Measurements from ENCODE around the gene C2orf76.
A peak's percentile ranks its signal among the peaks of the same experiment; 100 is the strongest.
"Not testable (repeated sequence)": the region's sequence is repeated elsewhere in the genome, so short reads cannot be mapped to it uniquely, and the experiment has no call there.

The C2orf76 gene
- total RNA-seq: 4.8 to 10.9 (median 8.1) reads per million in 17 experiments

DNA sequence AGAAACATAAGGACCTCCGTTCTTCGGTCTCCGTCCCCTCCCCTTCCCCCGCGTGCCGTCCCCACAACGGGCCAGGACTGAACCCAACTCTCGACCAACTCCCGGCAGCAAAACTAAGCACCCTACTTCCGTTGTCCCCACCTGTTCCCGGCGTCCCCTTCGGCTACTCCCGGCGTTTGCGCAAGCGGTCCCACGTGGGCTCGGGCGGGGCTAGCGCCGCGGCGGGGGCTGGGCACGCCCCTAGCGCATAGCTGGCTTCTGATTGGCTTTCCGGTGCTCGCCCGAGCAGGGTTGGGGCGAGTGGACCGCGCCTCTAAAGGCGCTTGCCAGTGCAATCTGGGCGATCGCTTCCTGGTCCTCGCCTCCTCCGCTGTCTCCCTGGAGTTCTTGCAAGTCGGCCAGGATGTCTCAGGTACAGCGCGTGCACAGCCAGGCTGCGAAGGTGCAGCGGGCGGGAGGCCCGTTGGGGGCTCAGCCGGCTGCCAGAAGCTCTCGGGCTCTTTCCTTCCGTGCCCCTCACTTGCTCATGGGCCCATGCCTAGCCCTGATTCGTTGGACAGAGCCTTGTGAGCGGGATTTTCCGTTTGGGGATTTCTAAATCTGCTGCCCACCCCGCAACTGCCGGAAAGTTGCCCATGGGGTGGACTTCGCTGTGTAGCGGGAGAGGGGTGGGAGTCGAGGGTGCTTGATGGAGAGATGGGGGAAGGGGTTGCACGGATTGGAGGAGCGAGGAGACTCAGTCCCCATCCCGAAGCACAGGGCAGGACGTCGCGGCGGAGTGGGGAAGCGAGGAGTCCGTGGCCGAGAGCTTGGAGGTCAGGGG, at the start of gene C2orf76, which contains the start of gene DBI:
Gene C2orf76, minus strand, starts transcription at position 186 of the 823 bp plus-strand sequence. CDS start 26,875 bp downstream, outside the sequence.
Gene DBI, plus strand, starts transcription at position 329 of the 823 bp plus-strand sequence. Its CDS starts 75 bp downstream, at position 404.
- peak; percentile 98 to 99 (median 98) for DNase-seq

DNA sequence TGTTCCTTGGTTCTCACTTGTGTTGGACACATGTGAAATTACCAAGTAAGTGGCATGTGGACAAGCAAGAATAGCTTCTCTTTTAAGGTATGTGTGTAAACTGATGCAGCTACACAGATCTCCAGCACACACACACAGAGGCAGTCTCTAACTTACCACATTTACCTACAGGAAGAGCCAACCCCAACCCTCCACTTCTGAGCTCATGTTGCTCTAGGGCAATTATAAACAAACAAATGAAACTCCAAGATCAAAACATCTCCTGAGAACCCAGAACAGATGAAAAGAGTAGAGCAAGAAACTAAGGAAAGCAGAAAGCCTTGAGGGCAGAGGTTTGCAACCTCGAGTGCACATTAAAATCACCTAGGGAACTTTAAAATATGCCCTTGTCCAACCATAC, 49.0 kb upstream of the C2orf76 start:
- DNase-seq: no peak

DNA sequence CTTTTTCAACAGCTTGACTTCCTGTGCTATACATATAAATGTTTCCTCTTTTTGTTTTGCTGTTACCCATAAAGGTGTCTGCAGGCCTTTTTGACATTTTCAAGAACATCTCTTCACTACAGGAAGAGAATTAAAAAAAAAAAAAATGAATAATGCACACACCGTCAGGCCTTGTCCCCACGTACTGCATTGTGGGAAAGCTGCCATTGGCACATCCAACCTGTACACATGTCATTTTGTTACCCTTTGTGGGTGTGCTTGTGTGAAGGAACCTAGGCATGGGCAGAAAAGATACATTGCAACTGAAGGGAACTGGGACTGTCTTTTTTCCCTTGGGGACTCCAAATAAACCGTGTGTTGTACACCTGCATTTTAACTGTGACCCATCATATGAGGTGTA, 48.3 kb upstream of the C2orf76 start:
- no peak for DNase-seq

DNA sequence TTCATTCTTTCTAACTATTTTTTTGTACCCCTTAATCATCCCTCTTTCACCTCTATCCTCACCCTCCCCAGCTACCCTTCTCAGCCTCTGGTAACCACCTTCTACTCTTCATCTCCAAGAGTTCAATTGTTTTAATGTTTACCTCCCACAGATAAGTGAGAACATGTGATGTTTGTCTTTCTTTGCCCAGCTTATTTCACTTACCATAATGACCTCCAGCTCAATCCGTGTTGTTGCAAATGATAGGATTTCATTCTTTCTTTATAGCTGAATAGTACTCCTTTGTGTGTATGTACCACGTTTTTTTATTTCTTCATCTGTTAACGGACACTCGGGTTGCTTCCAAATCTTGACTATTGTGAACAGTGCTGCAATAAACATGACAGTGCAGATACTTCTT, 42.9 kb upstream of the C2orf76 start:
- DNase-seq: no peak

DNA sequence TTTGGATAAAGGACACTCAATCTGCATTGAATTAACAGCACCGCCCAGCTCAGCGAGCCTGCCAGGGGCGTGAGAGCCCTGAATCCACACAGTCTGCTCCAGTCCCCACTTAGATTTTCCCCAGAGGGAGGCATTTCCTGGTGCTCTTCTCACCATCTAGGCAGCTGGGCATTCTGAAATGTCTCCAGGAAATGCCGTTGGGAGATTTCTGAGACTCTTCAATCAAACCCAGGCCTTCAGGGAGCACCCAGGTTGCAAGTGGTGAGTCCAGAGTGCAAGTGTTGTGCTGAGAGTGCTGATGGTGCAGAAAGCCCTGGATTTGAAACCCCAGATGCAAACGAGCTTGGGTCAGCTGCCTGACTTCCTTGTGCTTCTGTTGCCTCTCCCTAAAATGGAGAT, 41.6 kb upstream of the C2orf76 start:
- DNase-seq: peak in 3 of 4 experiments; percentile 37 to 69 (median 49)

DNA sequence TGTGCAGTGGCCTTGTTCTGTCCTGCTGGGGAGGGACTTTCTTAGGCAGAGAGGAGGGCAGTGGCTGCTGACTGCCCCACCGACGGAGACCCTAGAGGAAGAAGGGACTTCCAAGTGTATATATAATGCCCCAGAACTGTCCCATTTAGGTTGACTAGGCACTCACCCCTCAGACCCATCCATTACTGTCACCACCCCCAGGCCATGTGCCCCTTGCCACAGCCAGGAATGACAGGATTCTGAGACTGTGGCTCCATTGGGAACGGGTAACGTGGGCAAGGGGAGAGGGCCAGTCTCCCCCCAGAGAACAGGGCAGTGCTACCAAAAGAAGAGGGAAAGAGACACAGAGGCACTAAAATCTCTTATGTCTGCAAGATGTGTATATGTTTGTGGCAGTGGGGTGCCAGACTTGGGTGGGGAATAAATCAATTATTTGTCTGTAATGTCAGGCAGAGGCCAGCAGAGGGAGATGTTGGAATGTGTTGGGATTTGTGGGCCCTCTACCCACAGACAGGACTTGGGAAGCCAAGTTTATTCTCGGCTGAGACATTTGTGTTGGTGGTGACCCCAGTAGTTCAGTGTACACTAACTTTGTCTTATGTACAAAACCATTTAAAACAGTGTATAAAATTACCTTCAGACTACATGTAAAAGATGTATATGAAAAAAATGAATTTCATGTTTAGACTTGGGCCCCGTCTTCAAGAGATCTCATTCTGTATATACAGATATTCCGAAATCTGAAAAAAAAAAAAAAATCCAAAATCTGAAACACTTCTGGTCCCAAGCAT, 41.0 kb upstream of the C2orf76 start:
- peak; percentile 73 to 84 (median 78) for DNase-seq

DNA sequence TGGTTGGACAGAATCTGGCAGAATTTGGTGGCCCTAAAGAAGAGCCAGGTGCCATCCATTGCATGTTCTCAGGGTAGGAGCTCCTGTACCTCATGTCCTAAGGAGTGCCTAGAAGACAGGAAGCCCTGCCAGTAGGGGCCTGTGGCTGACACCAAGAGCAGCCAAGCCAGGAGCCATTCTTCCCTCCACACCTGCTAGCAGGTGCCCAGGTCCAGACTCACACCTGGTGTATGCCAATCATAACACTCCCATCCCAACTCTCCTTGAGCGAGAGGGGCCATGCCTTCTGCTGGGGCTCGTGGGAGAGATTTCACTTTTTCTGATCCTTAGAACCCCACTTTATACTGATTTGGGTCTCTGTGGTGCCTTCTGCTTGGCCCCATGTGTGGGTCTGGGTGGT, 38.5 kb upstream of the C2orf76 start:
- no peak for DNase-seq

DNA sequence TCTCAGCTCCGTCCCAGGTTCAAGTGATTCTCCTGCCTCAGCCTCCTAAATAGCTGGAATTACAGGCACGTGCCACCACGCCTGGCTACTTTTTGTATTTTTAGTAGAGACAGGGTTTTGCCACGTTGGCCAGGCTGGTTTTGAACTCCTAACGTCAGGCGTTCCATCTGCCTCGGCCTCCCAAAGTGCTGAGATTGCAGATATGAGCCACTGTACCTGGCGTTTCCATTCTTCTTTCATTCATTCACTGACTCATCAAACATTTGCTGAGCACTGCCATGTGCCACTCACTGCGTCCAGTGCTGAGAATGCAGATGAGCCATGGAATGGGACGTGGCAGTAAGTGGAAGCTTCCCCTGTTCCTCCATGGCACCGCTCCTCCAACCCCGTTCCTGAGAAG, 37.0 kb upstream of the C2orf76 start:
- DNase-seq: not testable (repeated sequence)

DNA sequence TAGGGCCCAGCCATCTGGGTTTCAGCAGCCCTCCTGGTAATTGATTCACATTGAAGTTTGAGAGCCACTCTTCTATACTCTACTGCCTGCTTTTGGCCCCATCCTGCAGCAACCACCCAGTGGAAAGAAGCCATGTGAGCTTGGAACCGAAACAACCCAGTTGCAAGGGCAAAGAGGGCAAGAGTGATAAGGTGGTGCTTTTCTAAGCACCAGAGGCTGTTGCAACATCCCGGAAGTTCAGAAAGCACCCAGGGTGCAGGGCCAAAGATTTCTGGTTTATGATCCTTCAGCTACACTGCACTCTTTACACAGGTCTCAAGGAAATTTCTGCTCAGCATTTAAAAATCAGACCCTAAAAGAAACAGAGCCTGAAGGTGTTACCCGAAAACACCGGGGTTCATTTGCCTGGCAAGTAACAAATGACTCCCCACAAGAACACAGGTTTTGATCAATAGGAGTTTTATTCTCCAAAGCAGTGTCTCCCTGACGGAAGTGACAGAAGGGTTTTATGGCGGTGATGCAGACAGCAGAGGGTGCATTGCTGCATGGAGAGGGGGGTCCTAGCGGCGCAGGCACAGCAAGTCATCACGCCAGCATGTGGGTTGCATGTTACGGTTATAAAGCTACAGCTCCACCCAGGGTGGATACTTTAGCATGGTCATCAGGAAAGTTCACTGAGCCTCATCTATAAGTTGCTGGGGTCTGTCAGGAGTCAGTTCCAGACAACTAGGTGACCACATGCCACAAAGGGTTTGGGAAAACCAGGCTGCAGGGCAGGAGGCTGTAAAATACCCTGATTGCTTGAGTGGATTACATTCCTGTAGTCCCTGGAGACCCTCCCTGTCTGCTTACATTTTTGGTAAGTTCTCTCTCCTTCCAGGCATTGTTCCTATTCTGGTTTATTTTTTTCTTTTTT, 36.3 kb upstream of the C2orf76 start:
- DNase-seq: peak in 2 of 4 experiments; percentile 23 to 48

DNA sequence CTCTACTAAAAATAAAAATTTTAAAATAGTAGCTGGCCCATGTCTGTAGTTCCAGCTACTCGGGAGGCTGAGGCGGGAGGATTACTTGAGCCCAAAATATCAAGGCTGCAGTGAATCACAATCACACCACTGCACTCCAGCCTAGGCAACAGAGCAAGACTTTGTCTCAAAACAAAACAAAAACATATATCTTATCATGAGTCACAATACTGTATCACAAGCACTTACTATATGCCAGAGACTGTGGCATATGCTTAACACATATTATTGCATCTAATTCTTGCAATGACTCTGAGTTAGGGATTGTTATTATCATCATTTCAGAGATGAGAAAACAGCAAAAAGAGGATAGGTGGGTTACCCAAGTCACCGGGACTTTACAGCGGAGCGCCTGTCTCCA, 35.5 kb upstream of the C2orf76 start:
- DNase-seq: no peak

DNA sequence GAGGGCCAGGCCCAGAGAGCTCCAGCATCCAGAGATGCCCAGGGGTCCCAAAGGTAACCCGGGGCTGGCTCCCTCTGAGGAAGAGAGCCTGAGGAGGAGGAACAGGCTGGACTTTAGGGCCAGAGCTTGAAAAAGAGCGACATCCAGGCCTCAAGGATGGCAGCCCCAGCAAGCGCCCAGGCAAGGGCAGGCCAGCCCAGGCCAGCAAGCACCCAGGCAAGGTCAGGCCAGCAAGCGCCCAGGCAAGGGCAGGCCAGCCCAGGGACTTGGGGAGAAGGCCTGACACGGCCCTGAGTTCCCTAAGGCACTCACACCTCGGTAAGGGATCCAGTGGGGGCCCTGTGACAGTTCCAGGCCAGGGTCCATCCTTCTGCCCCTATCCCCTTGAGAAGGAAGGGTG, 30.6 kb upstream of the C2orf76 start:
- no peak for DNase-seq

DNA sequence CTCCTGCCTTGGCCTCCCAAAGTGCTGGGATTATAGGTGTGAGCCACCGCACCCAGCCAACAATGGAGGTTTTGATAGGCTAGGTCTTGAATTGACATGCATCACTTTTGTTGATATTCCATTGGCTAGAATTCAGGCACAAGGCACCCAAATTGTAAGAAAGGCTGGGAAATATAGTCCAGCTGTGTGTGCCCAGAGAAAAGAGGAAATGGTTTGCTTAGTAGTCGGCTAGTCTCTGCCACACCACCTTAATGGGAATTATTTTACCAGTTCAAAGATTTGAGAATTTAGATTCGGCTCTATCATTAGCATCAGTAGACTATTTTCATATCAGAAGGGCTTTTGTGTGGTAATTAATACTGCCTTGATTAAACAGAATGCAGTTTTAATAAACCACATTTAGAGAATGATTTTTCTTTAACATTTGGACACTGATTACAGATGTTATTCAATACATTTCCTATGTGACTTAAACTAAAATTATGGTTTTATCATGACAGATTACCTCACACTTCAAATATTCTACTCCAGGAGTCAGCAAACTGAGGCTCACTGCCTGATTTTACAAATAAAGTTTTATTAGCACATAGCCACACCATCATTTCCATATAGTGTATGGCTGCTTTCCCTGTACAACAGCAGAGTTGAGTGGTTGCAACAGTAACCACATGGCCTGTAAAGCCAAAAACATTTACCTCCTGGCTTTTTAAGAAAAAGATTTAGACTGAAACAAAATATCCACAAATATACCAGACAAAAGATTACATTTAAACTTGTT, 27.5 kb upstream of the C2orf76 start:
- DNase-seq: peak in 2 of 4 experiments; percentile 26 to 37

DNA sequence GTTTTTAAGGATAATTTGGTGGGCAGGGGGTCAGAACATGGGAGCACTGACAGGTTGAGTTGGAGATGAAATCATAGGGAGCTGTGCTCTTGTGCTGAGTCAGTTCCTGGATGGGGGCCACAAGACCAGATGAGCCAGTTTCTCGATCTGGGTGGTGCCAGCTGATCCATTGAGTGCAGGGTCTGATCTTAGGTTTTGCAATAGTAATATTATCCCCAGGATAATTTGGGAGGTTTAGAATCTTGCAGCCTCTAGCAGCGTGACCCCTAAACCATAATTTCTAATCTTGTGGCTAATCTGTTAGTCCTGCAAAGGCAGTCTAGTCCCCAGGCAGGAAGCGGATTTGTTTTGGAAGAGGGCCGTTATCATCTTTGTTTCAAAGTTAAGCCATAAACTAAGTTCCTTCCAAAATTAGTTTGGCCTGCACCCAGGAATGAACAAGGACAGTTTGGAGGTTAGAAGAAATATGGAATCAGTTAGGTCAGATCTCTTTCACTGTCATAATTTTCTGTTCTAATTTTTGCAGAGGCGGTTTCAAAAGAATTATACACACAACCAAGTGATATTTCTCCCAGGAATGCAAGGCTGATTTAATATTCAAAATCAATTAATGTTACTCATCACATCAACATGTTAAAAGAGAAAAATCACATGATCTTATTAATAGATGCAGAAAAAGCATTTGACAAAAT, 23.1 kb upstream of the C2orf76 start:
- DNase-seq: peak in 3 of 4 experiments; percentile 27 to 45 (median 33)

DNA sequence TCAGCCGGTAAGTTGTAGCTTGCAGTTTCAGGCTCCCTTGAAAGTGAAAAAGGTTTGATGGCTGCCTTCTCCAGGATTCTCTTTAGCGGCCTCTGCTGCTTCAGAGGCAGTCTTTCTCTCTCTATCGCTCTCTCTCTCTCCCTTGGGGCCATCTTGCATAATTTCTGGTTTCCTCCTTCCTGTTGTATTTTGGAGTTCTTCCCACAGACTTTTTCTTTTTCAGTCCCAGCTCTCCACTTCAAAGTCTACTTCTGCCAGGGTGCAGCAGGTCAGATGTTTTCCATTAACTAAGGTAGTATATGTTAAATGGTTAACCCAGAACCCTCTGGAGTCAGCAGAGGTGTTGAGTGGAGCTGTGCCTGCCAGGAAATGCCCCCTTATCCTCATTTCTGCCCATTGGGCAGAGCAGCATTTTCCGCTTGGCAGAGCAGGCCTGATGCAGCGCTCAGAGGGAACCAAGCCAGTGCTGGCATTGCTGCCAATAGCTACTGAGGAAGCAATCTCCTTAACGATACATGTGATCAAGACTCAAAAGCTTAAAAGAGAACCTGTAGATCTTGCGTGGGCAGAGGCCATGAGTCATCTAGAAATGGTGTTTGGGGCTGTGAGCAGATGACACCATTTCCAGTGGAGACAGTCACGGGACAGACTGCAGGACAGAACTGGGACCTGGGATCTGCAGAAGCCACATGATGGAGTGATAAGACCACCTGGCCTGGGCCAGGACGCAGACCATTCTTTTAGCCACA, 20.9 kb upstream of the C2orf76 start:
- peak; percentile 91 to 98 (median 95) for DNase-seq

DNA sequence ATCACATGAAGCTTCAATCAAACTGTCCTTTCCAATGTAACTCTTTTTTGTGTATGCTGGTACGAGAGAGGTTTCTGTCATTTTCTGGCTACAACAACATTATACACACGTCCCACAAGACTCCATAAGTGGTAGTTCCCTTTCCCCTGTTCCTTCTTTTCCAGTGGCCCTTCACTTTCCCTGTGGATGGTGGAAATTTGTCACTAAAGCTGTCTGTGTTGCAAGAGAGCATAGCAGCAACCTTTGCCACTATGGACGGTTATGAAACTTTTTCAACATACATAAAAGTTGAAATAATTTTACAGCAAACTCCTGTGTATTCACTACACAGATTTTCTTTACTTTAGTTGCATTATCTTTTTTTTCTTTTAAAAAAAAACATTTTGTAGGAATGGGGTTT, 18.8 kb upstream of the C2orf76 start:
- DNase-seq: peak; percentile 49 to 71 (median 62)

DNA sequence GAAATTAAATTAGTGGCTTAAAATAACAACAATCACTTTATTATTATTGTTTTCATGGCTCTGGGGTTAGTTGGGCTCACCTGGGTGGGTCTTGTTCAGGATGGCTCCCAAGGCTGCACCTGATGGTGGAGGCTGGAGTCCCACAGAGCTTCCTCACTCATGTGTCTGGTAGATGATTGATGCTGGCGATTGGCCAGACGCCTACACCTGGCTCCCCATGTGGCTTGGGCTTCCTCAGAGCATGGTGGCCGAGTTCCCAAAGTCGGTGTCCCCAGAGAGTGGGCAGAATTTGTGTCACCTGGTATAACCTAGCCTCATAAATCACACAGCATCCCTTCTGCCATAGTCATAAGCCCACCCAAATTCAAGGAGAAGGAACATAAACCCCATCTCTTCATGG, 18.3 kb upstream of the C2orf76 start:
- DNase-seq: peak in 1 of 4 experiments; percentile 21

DNA sequence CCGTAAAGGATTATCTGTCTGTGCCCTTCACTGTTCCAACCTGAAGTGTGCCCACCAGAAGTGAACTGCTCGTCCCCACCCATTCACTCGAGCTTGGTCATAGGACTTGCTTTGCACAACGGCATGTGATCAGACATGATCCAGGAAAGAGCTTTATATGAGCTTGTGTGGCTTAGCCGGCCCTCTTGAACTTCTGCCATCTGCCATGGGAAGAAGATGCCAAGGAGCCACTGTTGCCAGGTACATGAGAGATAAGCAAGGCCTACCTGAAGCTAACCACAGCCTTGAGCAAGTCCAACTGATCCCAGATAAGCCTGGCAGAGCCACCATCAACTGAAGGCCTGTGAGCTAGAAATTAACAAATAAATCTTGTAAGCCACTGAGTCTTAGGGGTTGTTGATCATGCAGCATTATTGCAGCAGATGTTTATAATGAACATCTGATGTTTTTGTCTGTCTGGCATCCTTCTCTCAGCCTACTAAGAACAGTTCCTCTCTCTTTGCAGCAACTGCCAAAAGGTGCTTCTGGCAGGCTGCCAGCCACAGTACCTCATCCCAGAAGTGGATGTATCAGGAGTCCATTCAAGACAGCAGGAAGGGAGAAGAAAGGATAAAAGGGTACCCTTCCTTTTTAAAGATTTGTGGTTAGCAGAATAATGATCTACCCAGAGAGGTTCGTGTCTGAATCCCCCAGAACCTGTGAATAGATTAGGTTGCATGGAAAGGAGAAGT, 16.9 kb upstream of the C2orf76 start:
- DNase-seq: no peak

DNA sequence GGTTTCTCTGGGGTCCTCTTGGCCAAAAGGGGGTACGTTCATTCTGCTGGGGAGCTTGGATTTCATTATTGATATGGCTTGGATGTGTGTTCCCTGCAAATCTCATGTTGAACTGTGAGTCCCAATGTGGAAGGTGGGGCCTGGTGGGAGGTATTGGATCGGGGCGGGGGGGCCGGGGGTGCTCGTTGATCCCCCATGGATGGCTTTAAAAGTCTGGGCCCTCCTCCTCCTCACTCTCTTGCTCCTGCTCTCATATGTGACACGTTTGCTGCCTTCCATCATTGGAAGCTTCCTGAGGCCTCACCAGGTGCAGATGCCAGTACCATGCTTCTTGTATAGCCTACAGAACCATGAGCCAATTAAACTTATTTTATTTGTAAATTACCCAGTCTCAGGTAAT, 11.9 kb upstream of the C2orf76 start:
- no peak for DNase-seq

DNA sequence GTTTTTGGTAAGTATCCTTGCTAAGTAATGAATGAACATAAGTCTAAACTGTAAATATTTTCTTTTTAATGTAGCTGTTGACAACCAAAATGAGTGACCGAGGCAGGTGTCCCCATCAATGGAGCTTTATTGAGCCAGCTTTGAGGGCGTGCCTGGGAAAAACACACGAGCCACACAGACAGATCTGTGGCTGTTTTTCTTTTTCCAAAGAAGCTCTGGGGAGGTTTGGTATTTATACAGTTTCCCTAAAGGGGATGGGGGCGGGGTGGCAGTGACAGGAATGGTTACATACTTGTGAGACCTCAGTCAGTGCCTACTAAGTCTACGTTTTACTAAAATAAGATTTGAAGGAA, 11.3 kb upstream of the C2orf76 start:
- no peak for DNase-seq

All from suppressor macrophage (primary cell).